Measurements from ENCODE around the gene SLC22A7. TPM values are rescaled to one million over a fixed set of nuclear protein-coding genes. Genes with fewer than 3 reads are reported as not detected.

The SLC22A7 gene
- total and polyA plus RNA-seq, 4 experiments from 2014 or later = not detected

GRCh38 chr6:43267619-43268354 lies 30.3 kb upstream of the SLC22A7 start:
- ChIA-PET POLR2A (ENCODE audit: partially characterized antibody) (interaction anchor here (0.8 to 1.6 kb wide), 3 partner anchors 102 to 308 kb away, joined by 3 read pairs; partner anchors contain the start of genes POLH, XPO5 and ZNF318), CTCF (ENCODE audit: partially characterized antibody) (interaction anchor here (0.7 to 2.1 kb wide), 5 partner anchors 17 to 239 kb away, joined by 3 to 7 read pairs (median 5); partner anchors contain the start of genes CRIP3 and DNPH1)
- no peaks in the 10 kb centered on the region for H3K36me3 Mint-ChIP-seq
- no peaks in the 10 kb centered on the region for H3K27me3 ChIP-seq (ENCODE audit: insufficient read depth, low read length)
- H3K4me3 ChIP-seq (ENCODE audit: low read length in 2 of 2) = no peak overlapping the region
- no peaks in the 10 kb centered on the region for H3K9me3 Mint-ChIP-seq
- H3K27ac Mint-ChIP-seq = peak overlapping the region in 1 of 7 donors; percentile 67
- H3K9me3 ChIP-seq (ENCODE audit: control insufficient read depth in 1 of 2, low read length in 2 of 2) = no peaks in the 10 kb centered on the region
- H3K4me1 Mint-ChIP-seq = peaks cover 5 to 13% (median 7%) of the 10 kb centered on the region in 4 donors
- DNase-seq = no peak
- H3K36me3 ChIP-seq (ENCODE audit: insufficient read depth, low read length) = no peaks in the 10 kb centered on the region
- peaks cover 19% of the 10 kb centered on the region for H3K4me1 ChIP-seq (ENCODE audit: insufficient read depth, low read length)
- intact Hi-C loops (cut with micrococcal nuclease) = no loop called here
- no peak overlapping the region for H3K27ac ChIP-seq (ENCODE audit: low read depth, low read length)
- peak overlapping the region in 2 of 8 donors; percentile 32 to 52 for H3K4me3 Mint-ChIP-seq
- peaks cover 0 to 4% of the 10 kb centered on the region in 2 donors for H3K27me3 Mint-ChIP-seq

DNA sequence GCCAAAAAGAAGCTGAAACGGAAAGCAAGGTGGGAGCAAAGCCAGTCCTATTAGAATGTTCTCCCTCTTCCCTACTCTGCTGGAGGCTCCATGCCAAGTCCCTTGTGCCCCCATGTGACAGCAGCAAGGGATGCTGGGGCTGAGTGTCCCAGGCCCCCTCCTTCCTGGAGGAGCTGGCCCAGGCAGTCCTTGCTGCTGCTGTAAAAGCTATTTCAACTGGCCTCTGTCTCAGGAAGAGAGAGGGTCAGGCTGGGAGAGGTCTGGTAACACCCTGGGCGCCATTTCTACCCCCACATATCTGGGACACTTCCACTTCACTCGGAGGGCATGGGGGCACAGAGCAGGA lies 29.7 kb upstream of the SLC22A7 start:
- intact Hi-C loops (cut with micrococcal nuclease) = no loop called here
- H3K4me3 Mint-ChIP-seq = peak overlapping the region in 3 of 8 donors; percentile 15 to 87 (median 32)

GRCh38 chr6:43268782-43269272 lies 29.2 kb upstream of the SLC22A7 start:
- peaks cover 0 to 4% of the 10 kb centered on the region in 2 donors for H3K27me3 Mint-ChIP-seq
- peak overlapping the region; percentile 64 to 87 (median 76) for H3K4me3 Mint-ChIP-seq
- H3K27ac Mint-ChIP-seq = no peak overlapping the region

More for the DNA sequence above, 29.7 kb upstream of the SLC22A7 start:
- ChIA-PET CTCF (ENCODE audit: partially characterized antibody) (interaction anchor here (0.7 to 2.1 kb wide), 5 partner anchors 17 to 238 kb away, joined by 3 to 7 read pairs (median 5); partner anchors contain the start of genes CRIP3 and DNPH1), POLR2A (ENCODE audit: partially characterized antibody) (interaction anchor here (0.8 to 1.6 kb wide), 3 partner anchors 101 to 307 kb away, joined by 3 read pairs; partner anchors contain the start of genes POLH, XPO5 and ZNF318)
- H3K4me1 ChIP-seq (ENCODE audit: insufficient read depth, low read length) = peaks cover 19% of the 10 kb centered on the region
- no peaks in the 10 kb centered on the region for H3K27me3 ChIP-seq (ENCODE audit: insufficient read depth, low read length)
- no peaks in the 10 kb centered on the region for H3K36me3 ChIP-seq (ENCODE audit: insufficient read depth, low read length)
- H3K36me3 Mint-ChIP-seq = no peaks in the 10 kb centered on the region
- H3K27ac Mint-ChIP-seq = no peak overlapping the region
- H3K9me3 Mint-ChIP-seq = no peaks in the 10 kb centered on the region
- H3K9me3 ChIP-seq (ENCODE audit: control insufficient read depth in 1 of 2, low read length in 2 of 2) = no peaks in the 10 kb centered on the region
- no peak for DNase-seq
- peaks cover 5 to 13% (median 7%) of the 10 kb centered on the region in 4 donors for H3K4me1 Mint-ChIP-seq
- H3K4me3 ChIP-seq (ENCODE audit: low read length in 2 of 2) = no peak overlapping the region
- H3K27me3 Mint-ChIP-seq = peaks cover 0 to 4% of the 10 kb centered on the region in 2 donors
- H3K27ac ChIP-seq (ENCODE audit: low read depth, low read length) = no peak overlapping the region

DNA sequence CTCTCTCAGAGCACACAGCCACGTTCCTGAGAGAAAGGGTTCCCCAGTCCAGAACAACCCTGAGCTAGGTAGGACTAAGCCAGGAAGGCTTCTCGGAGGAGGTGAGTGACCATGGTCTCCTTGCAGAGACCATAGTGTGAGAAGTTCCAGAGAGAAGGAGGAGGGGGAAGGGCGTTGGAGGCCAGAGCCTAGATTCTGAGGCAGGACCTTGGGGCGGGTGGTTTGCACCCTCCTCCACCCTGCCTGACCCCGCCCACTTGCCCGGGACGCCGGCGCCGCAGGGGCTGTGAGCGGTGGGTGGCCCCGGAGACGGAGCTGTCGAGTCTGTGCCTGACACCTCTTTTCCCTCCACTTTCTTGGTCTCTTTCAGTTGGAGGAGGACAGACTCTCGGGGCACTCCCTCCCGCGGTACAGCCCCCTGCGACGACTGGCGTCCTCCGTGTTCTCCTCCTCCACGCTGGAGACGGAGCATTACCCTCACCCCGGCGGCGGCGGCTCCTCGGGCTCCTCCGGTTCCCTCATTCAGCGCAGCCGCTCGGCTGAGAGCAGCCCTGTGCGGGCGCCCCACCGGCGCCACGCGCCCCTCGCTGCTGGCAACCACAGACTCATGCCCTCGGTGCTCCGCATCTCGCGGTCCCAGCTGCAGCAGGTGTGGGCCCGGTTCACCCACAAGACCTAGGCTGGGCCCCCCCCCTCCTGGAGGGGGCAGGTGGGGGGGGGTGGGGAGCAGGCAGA lies 28.6 kb upstream of the SLC22A7 start:
- intact Hi-C loops (cut with micrococcal nuclease) = no loop called here
- no peak overlapping the region for H3K27ac Mint-ChIP-seq

More at GRCh38 chr6:43268782-43269272, 29.2 kb upstream of the SLC22A7 start:
- H3K9me3 ChIP-seq (ENCODE audit: control insufficient read depth in 1 of 2, low read length in 2 of 2) = no peaks in the 10 kb centered on the region
- peaks cover 4 to 9% (median 6%) of the 10 kb centered on the region in 4 donors for H3K4me1 Mint-ChIP-seq
- peaks cover 19% of the 10 kb centered on the region for H3K4me1 ChIP-seq (ENCODE audit: insufficient read depth, low read length)
- no peaks in the 10 kb centered on the region for H3K9me3 Mint-ChIP-seq
- H3K4me3 ChIP-seq (ENCODE audit: low read length in 2 of 2) = peak overlapping the region in 1 of 2 donors; percentile 34
- H3K36me3 Mint-ChIP-seq = no peaks in the 10 kb centered on the region
- ChIA-PET POLR2A (ENCODE audit: partially characterized antibody) (interaction anchor here (0.8 to 1.6 kb wide), 3 partner anchors 101 to 307 kb away, joined by 3 read pairs; partner anchors contain the start of genes POLH, XPO5 and ZNF318), CTCF (ENCODE audit: partially characterized antibody) (interaction anchor here (0.7 to 2.1 kb wide), 5 partner anchors 16 to 237 kb away, joined by 3 to 7 read pairs (median 5); partner anchors contain the start of genes CRIP3 and DNPH1)
- H3K36me3 ChIP-seq (ENCODE audit: insufficient read depth, low read length) = no peaks in the 10 kb centered on the region
- DNase-seq = no peak
- H3K27ac ChIP-seq (ENCODE audit: low read depth, low read length) = no peak overlapping the region
- intact Hi-C loops (cut with micrococcal nuclease) = no loop called here
- H3K27me3 ChIP-seq (ENCODE audit: insufficient read depth, low read length) = no peaks in the 10 kb centered on the region

DNA sequence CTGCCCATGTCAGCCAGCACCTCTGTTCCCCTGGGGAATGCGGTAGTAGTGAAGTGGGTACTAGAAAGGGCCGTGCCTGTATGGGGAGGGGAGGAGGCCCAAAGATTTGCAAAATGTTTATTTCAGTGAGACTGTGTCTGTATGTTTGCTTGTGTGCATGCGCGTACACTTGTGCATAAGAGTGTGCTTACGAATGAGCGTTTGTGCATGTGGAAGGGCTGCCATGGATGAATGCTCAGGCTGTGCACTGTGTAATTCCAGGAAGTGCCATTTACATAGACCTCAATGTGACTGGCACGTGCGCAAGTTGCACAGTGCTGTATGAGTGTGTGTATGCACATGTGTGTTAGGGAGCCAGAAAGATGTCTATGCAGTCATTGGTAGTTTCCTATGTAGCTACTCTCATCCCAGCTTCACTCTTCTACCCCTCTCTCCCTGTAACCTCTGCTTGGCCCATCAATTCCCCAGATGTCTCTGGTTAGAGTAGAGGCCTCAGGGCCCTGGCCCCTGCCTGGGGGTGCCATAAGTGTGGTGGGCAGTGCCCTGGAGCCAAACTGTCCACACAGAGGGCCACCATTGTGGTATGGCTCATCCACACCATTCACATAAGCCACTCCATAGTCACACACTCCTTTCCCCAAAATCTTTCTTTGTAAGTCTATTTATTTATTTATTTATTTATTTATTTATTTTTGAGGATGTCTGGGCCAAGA lies 26.8 kb upstream of the SLC22A7 start:
- Histone ChIP-seq H3K9me3 (ENCODE audit: control insufficient read depth in 1 of 2, low read length in 2 of 2) (no peaks in the 10 kb centered on the region), H3K4me1 (ENCODE audit: insufficient read depth, low read length) (peaks cover 29% of the 10 kb centered on the region), H3K27me3 (ENCODE audit: insufficient read depth, low read length) (peaks cover 2% of the 10 kb centered on the region), H3K4me3 (ENCODE audit: low read length in 2 of 2) (no peak overlapping the region), H3K27ac (ENCODE audit: low read depth, low read length) (no peak overlapping the region), H3K36me3 (ENCODE audit: insufficient read depth, low read length) (no peaks in the 10 kb centered on the region)
- intact Hi-C loops (cut with micrococcal nuclease) = no loop called here
- no peaks in the 10 kb centered on the region for H3K9me3 Mint-ChIP-seq
- no peaks in the 10 kb centered on the region for H3K36me3 Mint-ChIP-seq
- ChIA-PET POLR2A (ENCODE audit: partially characterized antibody) (no interaction called here), CTCF (ENCODE audit: partially characterized antibody) (no interaction called here)
- H3K4me3 Mint-ChIP-seq = peak overlapping the region in 2 of 8 donors; percentile 48 to 54
- no peak overlapping the region for H3K27ac Mint-ChIP-seq
- no peak for DNase-seq
- H3K4me1 Mint-ChIP-seq = peaks cover 8 to 16% (median 11%) of the 10 kb centered on the region in 4 donors
- peaks cover 0 to 9% of the 10 kb centered on the region in 2 donors for H3K27me3 Mint-ChIP-seq

More for the DNA sequence above, 28.6 kb upstream of the SLC22A7 start:
- H3K36me3 ChIP-seq (ENCODE audit: insufficient read depth, low read length) = no peaks in the 10 kb centered on the region
- ChIA-PET POLR2A (ENCODE audit: partially characterized antibody) (interaction anchor here (1.6 kb wide), 1 partner anchor 306 kb away, joined by 3 read pairs; the partner anchor contains the start of genes POLH and XPO5), CTCF (ENCODE audit: partially characterized antibody) (interaction anchor here (1.7 to 2.1 kb wide), 2 partner anchors 129 to 237 kb away, joined by 5 to 7 read pairs; no protein-coding TSS in a partner anchor)
- H3K27ac ChIP-seq (ENCODE audit: low read depth, low read length) = no peak overlapping the region
- no peaks in the 10 kb centered on the region for H3K9me3 Mint-ChIP-seq
- peaks cover 19% of the 10 kb centered on the region for H3K4me1 ChIP-seq (ENCODE audit: insufficient read depth, low read length)
- peaks cover 4 to 9% (median 6%) of the 10 kb centered on the region in 4 donors for H3K4me1 Mint-ChIP-seq
- no peaks in the 10 kb centered on the region for H3K27me3 ChIP-seq (ENCODE audit: insufficient read depth, low read length)
- DNase-seq = peak; percentile 26 to 53 (median 33)
- H3K4me3 Mint-ChIP-seq = peak overlapping the region; percentile 64 to 87 (median 76)
- peak overlapping the region in 1 of 2 donors; percentile 34 for H3K4me3 ChIP-seq (ENCODE audit: low read length in 2 of 2)
- H3K27me3 Mint-ChIP-seq = peaks cover 0 to 5% of the 10 kb centered on the region in 2 donors
- H3K36me3 Mint-ChIP-seq = no peaks in the 10 kb centered on the region
- H3K9me3 ChIP-seq (ENCODE audit: control insufficient read depth in 1 of 2, low read length in 2 of 2) = no peaks in the 10 kb centered on the region

GRCh38 chr6:43271944-43272343 lies 26.1 kb upstream of the SLC22A7 start:
- H3K4me3 ChIP-seq (ENCODE audit: low read length in 2 of 2) = no peak overlapping the region
- peaks cover 8 to 16% (median 12%) of the 10 kb centered on the region in 4 donors for H3K4me1 Mint-ChIP-seq
- no peak overlapping the region for H3K27ac ChIP-seq (ENCODE audit: low read depth, low read length)
- H3K9me3 ChIP-seq (ENCODE audit: control insufficient read depth in 1 of 2, low read length in 2 of 2) = no peaks in the 10 kb centered on the region
- POLR2A ChIA-PET (ENCODE audit: partially characterized antibody) = no interaction called here
- CTCF ChIA-PET (ENCODE audit: partially characterized antibody) = interaction anchor here (0.7 kb wide), 1 partner anchor 43 kb away, joined by 3 read pairs; the partner anchor contains the start of gene DNPH1
- no peak for DNase-seq
- intact Hi-C loops (cut with micrococcal nuclease) = no loop called here
- no peak overlapping the region for H3K4me3 Mint-ChIP-seq
- H3K27me3 Mint-ChIP-seq = peaks cover 2 to 11% of the 10 kb centered on the region in 2 donors
- peaks cover 9% of the 10 kb centered on the region for H3K27me3 ChIP-seq (ENCODE audit: insufficient read depth, low read length)
- H3K4me1 ChIP-seq (ENCODE audit: insufficient read depth, low read length) = peaks cover 36% of the 10 kb centered on the region
- no peak overlapping the region for H3K27ac Mint-ChIP-seq
- no peaks in the 10 kb centered on the region for H3K36me3 Mint-ChIP-seq
- no peaks in the 10 kb centered on the region for H3K36me3 ChIP-seq (ENCODE audit: insufficient read depth, low read length)
- no peaks in the 10 kb centered on the region for H3K9me3 Mint-ChIP-seq
